ENCODE measurements around the gene LRRC8B.

Gene LRRC8B

GRCh38 chr1:89637496-89637895 is 112.9 kb downstream of the LRRC8B start:
- no peak for DNase-seq

GRCh38 chr1:89640440-89640839 is 115.8 kb downstream of the LRRC8B start:
- no peak for DNase-seq

- no peak for DNase-seq
Measured at GRCh38 chr1:89641781-89642180, 117.2 kb downstream of the LRRC8B start.

- no peak for DNase-seq
Measured at GRCh38 chr1:89643577-89643976, 118.9 kb downstream of the LRRC8B start.

GRCh38 chr1:89644119-89644814 is 119.6 kb downstream of the LRRC8B start:
- DNase-seq: no peak

GRCh38 chr1:89646259-89646658 is 121.6 kb downstream of the LRRC8B start:
- no peak for DNase-seq
